ENCODE data around the gene KLHL29. TPM values are rescaled to one million over a fixed set of nuclear protein-coding genes. Genes with fewer than 3 reads are reported as not detected.

The KLHL29 gene
- total and polyA plus RNA-seq, 8 donors: 0.91 to 6.6 (median 2.6) TPM

- peak in 2 of 4 donors; percentile 25 to 33 for ATAC-seq
- WGBS, 2 donors: 58 to 78% methylated on average over 9 of the region's 9 CpGs
- H3K4me1 ChIP-seq: no peaks in the 10 kb centered on the region
- TF ChIP-seq CTCF (IDR thresholded peaks at IDR 0.05): no peak
- DNase-seq: no peak
- no peaks in the 10 kb centered on the region for H3K27me3 ChIP-seq
- H3K4me3 ChIP-seq: no peak overlapping the region
- H3K36me3 ChIP-seq: no peaks in the 10 kb centered on the region
- intact Hi-C loops (cut with DNase I): no loop called here
- H3K9me3 ChIP-seq: no peaks in the 10 kb centered on the region
- FAIRE-seq: no peak
- no peak overlapping the region for H3K27ac ChIP-seq
These were observed 121.7 kb downstream of the KLHL29 start for GRCh38 chr2:23506531-23507266.

GRCh38 chr2:23507267-23508065 lies 122.5 kb downstream of the KLHL29 start:
- Histone ChIP-seq H3K27ac (no peak overlapping the region), H3K27me3 (no peaks in the 10 kb centered on the region), H3K9me3 (no peaks in the 10 kb centered on the region), H3K36me3 (no peaks in the 10 kb centered on the region), H3K4me1 (no peaks in the 10 kb centered on the region), H3K4me3 (no peak overlapping the region)
- no peak for TF ChIP-seq CTCF (IDR thresholded peaks at IDR 0.05)
- ATAC-seq: no peak
- intact Hi-C loops (cut with DNase I): no loop called here
- FAIRE-seq: no peak
- 68 to 76% methylated on average over 15 of the region's 15 CpGs for WGBS, 2 donors
- DNase-seq: no peak

- Histone ChIP-seq H3K4me1 (no peaks in the 10 kb centered on the region), H3K27me3 (no peaks in the 10 kb centered on the region), H3K27ac (no peak overlapping the region), H3K9me3 (no peaks in the 10 kb centered on the region), H3K36me3 (no peaks in the 10 kb centered on the region), H3K4me3 (no peak overlapping the region)
- no peak for ATAC-seq
- intact Hi-C loops (cut with DNase I): no loop called here
- no peak for TF ChIP-seq CTCF (IDR thresholded peaks at IDR 0.05)
- WGBS, 2 donors: 40 to 69% methylated on average over 3 of the region's 3 CpGs
- DNase-seq: peak in 1 of 6 donors; percentile 17
- no peak for FAIRE-seq
These were observed 123.0 kb downstream of the KLHL29 start for GRCh38 chr2:23508066-23508390.

GRCh38 chr2:23509103-23509502 lies 124.1 kb downstream of the KLHL29 start:
- peak in 1 of 6 donors; percentile 16 for DNase-seq
- Histone ChIP-seq H3K36me3 (no peaks in the 10 kb centered on the region), H3K27me3 (no peaks in the 10 kb centered on the region), H3K4me3 (no peak overlapping the region), H3K27ac (no peak overlapping the region), H3K9me3 (no peaks in the 10 kb centered on the region), H3K4me1 (no peaks in the 10 kb centered on the region)
- no peak for FAIRE-seq
- intact Hi-C loops (cut with DNase I): no loop called here
- 54 to 67% methylated on average over 6 of the region's 6 CpGs for WGBS, 2 donors
- TF ChIP-seq CTCF (IDR thresholded peaks at IDR 0.05): no peak
- no peak for ATAC-seq

Data from pancreas (tissue), 10 donors.